B cell (primary cell): ENCODE data around the gene IL18R1.

Source experiments
- CTCF ChIP-seq: fragments of 200-600 bp; IDR thresholded peaks from one replicate; pipeline ENCODE4 v1.8.0; 2022; ENCODE audit warnings: antibody characterized with exemption, mild to moderate bottlenecking
- EZH2 ChIP-seq: IDR thresholded peaks from 2 replicates; pipeline ENCODE4 v1.6.1; 2012; ENCODE audit warnings: borderline replicate concordance, low read depth, mild to moderate bottlenecking, moderate library complexity, low read length; ENCODE audit not compliant: insufficient read depth, poor library complexity, severe bottlenecking

- TF ChIP-seq CTCF (no peak), EZH2 (no peak)
These were observed 3.9 kb downstream of the IL18R1 start for GRCh38 chr2:102359527-102359926.
